LNCaP clone FGC (cell line): ENCODE measurements around the gene PPP1R14B.

Experiments
- DNase-seq: peaks from one replicate; pipeline ENCODE4 v3.0.0-alpha.2; 2011; ENCODE audit warnings: low read depth
- H3K4me3 ChIP-seq: 2 replicates; pipeline ENCODE4 v1.5.1; 2011; ENCODE audit warnings: mild to moderate bottlenecking, low read depth, low read length, control low read depth
- TF ChIP-seq, protein P1 (sequence below): IDR thresholded peaks from 2 replicates; pipeline ENCODE4 v1.5.1; 2012; ENCODE audit warnings: mild to moderate bottlenecking; ENCODE audit not compliant: control insufficient read depth, insufficient read depth; ENCODE audit errors: extremely low read depth

PPP1R14B gene, protein sequence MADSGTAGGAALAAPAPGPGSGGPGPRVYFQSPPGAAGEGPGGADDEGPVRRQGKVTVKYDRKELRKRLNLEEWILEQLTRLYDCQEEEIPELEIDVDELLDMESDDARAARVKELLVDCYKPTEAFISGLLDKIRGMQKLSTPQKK

DNA sequence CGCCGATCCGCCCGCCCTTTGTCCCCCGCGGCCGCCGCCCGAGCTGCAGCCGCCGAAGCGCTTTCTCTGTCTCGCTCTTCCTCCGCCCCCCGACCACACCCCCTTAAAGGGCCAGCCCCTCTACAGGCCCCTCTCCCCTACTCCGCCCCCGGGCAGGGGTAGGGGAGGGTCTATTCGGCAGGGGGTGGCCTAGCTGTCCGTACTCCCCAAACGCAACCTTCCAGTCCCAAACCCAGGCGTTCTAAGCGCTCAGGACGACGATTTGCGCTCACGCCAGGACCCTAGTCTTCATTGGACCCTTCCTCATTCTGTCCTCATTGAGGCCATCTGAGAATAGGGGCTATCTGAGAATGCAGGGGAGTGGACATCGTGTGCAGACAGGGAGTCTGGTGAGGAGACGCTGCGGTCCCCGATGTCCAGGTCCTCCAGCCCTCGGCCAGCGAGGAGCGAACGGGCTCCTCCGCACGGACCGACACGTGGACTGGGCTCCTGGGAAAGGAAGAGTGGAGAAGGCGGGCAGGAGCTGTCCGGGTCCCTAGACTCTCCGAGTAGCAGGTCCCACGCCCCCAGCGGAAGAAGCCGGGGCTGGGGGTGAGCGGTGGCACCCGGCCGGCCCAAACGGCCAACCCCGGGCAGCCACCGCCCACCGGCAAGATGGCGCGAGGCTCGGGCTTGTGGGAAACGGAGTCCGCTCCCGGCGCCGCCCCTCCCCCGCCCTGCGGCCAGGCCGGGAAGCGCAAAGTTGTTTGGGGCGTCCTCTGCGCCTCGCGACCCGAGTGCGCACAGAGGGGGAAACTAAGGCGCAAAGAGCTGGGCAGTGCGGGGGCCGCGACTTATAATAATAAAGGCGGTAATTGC is at the start of gene PPP1R14B:
Gene PPP1R14B, minus strand, starts transcription at position 73 of the 858 bp plus-strand sequence. CDS start 270 bp downstream, outside the sequence.
- H3K4me3 ChIP-seq: peak within 1 kb of the TSS; percentile 96
- TF ChIP-seq, protein P1, sequence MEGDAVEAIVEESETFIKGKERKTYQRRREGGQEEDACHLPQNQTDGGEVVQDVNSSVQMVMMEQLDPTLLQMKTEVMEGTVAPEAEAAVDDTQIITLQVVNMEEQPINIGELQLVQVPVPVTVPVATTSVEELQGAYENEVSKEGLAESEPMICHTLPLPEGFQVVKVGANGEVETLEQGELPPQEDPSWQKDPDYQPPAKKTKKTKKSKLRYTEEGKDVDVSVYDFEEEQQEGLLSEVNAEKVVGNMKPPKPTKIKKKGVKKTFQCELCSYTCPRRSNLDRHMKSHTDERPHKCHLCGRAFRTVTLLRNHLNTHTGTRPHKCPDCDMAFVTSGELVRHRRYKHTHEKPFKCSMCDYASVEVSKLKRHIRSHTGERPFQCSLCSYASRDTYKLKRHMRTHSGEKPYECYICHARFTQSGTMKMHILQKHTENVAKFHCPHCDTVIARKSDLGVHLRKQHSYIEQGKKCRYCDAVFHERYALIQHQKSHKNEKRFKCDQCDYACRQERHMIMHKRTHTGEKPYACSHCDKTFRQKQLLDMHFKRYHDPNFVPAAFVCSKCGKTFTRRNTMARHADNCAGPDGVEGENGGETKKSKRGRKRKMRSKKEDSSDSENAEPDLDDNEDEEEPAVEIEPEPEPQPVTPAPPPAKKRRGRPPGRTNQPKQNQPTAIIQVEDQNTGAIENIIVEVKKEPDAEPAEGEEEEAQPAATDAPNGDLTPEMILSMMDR: 0 out of 2 replicates have a peak, but pooled peaks have one; percentile 4
- no peak for DNase-seq

DNA sequence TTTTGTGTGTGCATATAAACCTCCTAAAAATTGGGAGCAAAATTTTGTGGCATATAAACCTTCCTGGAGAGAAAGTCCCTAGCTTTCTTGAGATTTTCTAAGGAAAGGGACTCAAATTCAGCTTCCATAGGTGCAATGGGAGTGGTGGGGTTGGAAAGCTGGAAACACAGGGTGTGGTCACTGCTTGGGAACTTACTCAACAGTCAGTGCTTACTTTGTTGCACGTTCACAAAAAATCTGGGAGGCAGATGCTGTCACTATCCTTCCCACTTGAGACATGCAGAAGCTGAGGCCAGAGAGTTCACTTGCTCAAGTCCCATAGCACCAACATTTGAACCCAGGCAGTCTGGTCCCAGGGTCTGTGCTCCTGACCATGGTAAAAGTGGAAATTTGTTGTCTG is 49.5 kb upstream of the PPP1R14B start:
- H3K4me3 ChIP-seq: no peak overlapping the region
- TF ChIP-seq, protein P1: no peak
- DNase-seq: no peak

DNA sequence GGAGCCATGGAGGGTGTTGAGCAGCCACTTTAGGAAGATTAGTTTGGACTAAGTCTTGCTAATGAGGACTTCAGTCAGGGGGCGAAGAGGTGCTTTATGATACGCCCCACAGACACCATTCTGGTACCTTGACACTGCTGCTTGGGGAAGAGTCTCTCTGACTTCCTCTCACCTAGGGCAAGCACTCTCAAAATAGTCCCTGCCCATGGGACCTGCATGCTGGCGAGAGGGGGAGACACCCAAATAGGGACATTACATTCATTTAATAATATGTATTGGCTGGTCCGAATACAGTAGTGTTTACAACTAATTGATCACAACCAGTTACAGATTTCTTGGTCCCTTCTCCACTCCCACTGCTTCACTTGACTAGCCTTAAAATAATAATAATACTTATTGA is 49.0 kb upstream of the PPP1R14B start:
- TF ChIP-seq, protein P1: no peak
- no peak for DNase-seq
- H3K4me3 ChIP-seq: no peak overlapping the region

DNA sequence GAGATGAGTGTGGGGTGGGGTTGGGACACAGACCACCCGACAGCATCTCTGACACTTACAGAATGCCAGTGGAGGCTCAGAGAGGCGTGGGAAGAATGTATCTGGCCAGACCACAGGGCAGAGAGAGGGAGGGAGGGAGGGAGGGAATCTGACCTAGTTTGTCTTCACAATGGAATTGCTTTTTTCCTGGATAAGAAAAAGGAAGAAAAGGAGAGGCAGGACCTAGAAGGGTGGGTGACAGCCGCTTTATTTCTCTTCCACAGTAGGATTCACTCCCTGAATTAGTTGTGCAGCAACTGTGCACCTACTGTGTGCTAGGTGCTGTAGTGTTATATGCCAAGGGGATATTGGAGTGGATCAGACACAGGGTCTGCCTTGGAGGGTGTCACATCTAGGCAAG is 48.0 kb upstream of the PPP1R14B start:
- TF ChIP-seq, protein P1: no peak
- H3K4me3 ChIP-seq: no peak overlapping the region
- DNase-seq: no peak

DNA sequence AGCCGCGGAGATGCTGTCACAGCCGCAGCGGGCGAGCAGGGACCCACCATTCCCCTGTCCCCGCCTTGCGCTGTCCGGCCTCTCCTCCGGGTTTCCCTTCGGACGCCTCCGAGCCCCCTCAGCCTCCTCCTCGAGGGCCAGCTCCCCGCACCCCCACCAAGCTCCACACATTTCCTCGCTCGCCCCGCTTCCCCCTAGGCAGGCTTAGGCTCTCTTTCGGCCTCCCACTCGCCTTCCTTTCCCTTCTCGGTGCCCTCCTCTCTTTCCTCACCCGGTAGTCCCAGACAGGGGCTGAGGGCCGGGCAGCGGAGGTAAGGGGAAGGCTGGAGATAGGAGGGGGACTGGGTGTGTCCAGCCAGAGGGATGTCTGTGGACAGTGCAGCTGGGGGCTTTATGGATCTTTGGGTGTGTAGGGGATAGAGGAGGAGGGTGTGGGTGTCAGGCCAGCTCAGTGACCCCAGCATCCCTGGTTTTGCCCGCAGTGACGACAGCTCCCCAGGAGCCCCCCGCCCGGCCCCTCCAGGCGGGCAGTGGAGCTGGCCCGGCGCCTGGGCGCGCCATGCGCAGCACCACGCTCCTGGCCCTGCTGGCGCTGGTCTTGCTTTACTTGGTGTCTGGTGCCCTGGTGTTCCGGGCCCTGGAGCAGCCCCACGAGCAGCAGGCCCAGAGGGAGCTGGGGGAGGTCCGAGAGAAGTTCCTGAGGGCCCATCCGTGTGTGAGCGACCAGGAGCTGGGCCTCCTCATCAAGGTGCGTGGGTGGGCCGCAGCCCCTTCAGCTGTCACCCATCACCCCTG is 45.9 kb upstream of the PPP1R14B start:
- TF ChIP-seq, protein P1: no peak
- no peak for DNase-seq
- H3K4me3 ChIP-seq: no peak overlapping the region

DNA sequence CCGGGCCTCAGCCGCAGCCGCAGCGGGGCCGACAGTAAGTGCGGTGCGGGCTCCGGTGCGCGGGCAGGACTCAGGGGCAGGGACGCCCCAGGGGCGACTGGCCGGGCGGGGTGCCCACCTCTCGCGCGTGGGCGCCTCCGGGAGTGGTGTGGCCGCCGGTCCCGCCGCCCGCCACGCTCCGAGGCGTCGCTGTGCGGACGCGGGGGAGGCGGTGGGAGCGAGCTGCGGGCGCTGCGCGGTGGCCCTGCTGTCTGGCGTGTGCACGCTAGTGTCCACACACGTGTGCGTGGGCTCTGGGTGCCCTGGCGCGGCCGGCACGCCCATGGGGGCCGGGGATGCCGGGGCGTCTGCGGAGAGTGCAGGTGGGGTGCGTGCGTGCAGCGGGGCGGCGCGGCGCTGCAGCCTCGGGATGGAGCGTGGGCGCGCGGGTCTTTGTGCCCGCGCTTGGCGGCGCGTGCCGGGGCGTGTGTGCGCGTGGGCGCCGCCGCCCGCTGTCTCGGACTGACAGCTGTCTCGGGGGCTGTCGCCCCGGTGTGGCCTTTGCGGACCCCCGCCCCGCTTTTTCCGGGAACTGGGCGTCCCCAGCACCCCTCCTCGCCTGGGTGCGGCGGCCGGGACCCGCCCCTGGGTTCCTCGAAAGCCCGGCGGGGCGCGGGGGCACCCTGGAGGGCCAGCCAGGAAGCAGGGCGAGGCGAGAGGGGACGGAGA is 45.2 kb upstream of the PPP1R14B start:
- no peak overlapping the region for H3K4me3 ChIP-seq
- TF ChIP-seq, protein P1: no peak
- no peak for DNase-seq
